ENCODE results near the gene UPK3A.
A peak's percentile ranks its signal among the peaks of the same experiment; 100 is the strongest.

The UPK3A gene

GRCh38 chr22:45263463-45264269 is 21.1 kb upstream of the UPK3A start:
- Histone ChIP-seq H3K4me1 (ENCODE audit: insufficient read depth, poor library complexity, severe bottlenecking) (peaks cover 3% of the 10 kb centered on the region), H3K36me3 (ENCODE audit: low read depth) (no peaks in the 10 kb centered on the region), H3K27ac (ENCODE audit: poor library complexity, severe bottlenecking) (no peak overlapping the region), H3K4me3 (ENCODE audit: severe bottlenecking) (no peak overlapping the region), H3K9me3 (ENCODE audit: severe bottlenecking) (no peaks in the 10 kb centered on the region), H3K27me3 (ENCODE audit: insufficient read depth, poor library complexity, severe bottlenecking) (no peaks in the 10 kb centered on the region)
- peak; percentile 82 for TF ChIP-seq CTCF (IDR thresholded peaks at IDR 0.05; ENCODE audit: poor library complexity, severe bottlenecking)
- ATAC-seq (ENCODE audit: low read depth): peak; percentile 93
- DNase-seq (ENCODE audit: low spot score): no peak

GRCh38 chr22:45265535-45265934 is 19.2 kb upstream of the UPK3A start:
- no peak overlapping the region for H3K4me3 ChIP-seq (ENCODE audit: severe bottlenecking)
- no peaks in the 10 kb centered on the region for H3K9me3 ChIP-seq (ENCODE audit: severe bottlenecking)
- no peak for ATAC-seq (ENCODE audit: low read depth)
- H3K27me3 ChIP-seq (ENCODE audit: insufficient read depth, poor library complexity, severe bottlenecking): no peaks in the 10 kb centered on the region
- H3K4me1 ChIP-seq (ENCODE audit: insufficient read depth, poor library complexity, severe bottlenecking): peaks cover 3% of the 10 kb centered on the region
- DNase-seq (ENCODE audit: low spot score): no peak
- no peaks in the 10 kb centered on the region for H3K36me3 ChIP-seq (ENCODE audit: low read depth)
- no peak for TF ChIP-seq CTCF (IDR thresholded peaks at IDR 0.05; ENCODE audit: poor library complexity, severe bottlenecking)
- no peak overlapping the region for H3K27ac ChIP-seq (ENCODE audit: poor library complexity, severe bottlenecking)

GRCh38 chr22:45268167-45268957 is 16.4 kb upstream of the UPK3A start:
- Histone ChIP-seq H3K4me1 (ENCODE audit: insufficient read depth, poor library complexity, severe bottlenecking) (peaks cover 3% of the 10 kb centered on the region), H3K4me3 (ENCODE audit: severe bottlenecking) (peak overlapping the region; percentile 35), H3K9me3 (ENCODE audit: severe bottlenecking) (no peaks in the 10 kb centered on the region), H3K27ac (ENCODE audit: poor library complexity, severe bottlenecking) (no peak overlapping the region), H3K27me3 (ENCODE audit: insufficient read depth, poor library complexity, severe bottlenecking) (no peaks in the 10 kb centered on the region), H3K36me3 (ENCODE audit: low read depth) (no peaks in the 10 kb centered on the region)
- no peak; the same call in 2 of the 3 replicates for ATAC-seq (ENCODE audit: low read depth)
- no peak for TF ChIP-seq CTCF (IDR thresholded peaks at IDR 0.05; ENCODE audit: poor library complexity, severe bottlenecking)
- no peak for DNase-seq (ENCODE audit: low spot score)

GRCh38 chr22:45268958-45269844 is 15.5 kb upstream of the UPK3A start:
- Histone ChIP-seq H3K36me3 (ENCODE audit: low read depth) (no peaks in the 10 kb centered on the region), H3K4me1 (ENCODE audit: insufficient read depth, poor library complexity, severe bottlenecking) (no peaks in the 10 kb centered on the region), H3K4me3 (ENCODE audit: severe bottlenecking) (peak overlapping the region; percentile 35), H3K9me3 (ENCODE audit: severe bottlenecking) (no peaks in the 10 kb centered on the region), H3K27me3 (ENCODE audit: insufficient read depth, poor library complexity, severe bottlenecking) (no peaks in the 10 kb centered on the region), H3K27ac (ENCODE audit: poor library complexity, severe bottlenecking) (no peak overlapping the region)
- ATAC-seq (ENCODE audit: low read depth) (peak; percentile 80), DNase-seq (ENCODE audit: low spot score) (no peak)
- TF ChIP-seq CTCF (IDR thresholded peaks at IDR 0.05; ENCODE audit: poor library complexity, severe bottlenecking): peak; percentile 93

Data from RWPE2 (cell line).